HG02943 (cell line): ENCODE results near the gene SLC27A2.

Source experiments
- ATAC-seq: cut with Tn5 transposase; IDR thresholded peaks from one replicate; pipeline ENCODE4 v1.9.1; 2021; ENCODE audit warnings: mild to moderate bottlenecking, low read depth, moderate library complexity; ENCODE audit not compliant: unreplicated experiment

SLC27A2 gene

DNA sequence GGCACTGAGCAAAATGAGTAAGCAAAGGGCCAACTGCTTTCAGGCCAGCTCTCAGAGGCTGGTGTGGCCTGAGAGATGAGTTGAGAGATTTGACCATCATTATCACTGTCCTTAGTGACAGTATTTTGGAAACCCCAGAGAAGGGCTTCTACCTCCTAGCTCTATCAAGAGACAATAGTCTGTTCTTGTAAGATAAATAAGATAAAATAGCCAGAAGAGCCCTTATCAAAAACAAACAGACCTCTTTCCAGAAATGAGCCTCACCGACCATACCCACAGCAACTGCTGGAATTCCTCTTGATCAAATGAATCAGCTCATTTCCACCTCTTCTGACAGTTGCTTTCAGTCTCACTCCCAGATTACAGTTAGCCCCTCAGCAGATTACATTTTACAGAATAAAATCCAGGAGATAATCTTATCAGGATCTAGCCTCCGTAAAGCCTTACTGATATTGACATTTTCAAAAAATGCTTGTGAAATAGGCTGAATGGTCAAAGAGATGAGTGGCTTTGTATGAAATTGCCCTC is 79.0 kb downstream of the SLC27A2 start:
- no peak for ATAC-seq

DNA sequence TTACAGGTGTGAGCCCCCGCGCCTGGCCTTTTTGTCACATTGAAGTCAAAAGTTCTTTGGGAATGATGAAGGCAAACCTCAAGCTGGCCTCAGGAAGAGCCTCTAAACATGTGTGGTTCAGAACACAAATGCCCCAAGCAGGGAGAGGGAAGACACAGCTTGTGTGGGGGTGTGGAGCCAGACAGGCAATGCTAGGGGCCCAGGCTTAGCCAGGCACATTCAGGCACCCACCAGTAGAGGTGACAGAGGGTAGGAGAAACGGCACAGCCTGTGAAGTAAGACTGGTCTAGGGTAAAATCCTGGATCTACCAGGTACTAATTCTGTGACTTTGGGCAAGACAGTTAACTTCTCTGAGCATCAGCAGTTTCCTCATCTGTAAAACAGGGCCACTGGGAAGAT is 80.0 kb downstream of the SLC27A2 start:
- no peak for ATAC-seq

- no peak for ATAC-seq
Measured at GRCh38 chr15:50262533-50262932, 80.5 kb downstream of the SLC27A2 start.

- no peak for ATAC-seq
Measured at GRCh38 chr15:50265620-50266019, 83.6 kb downstream of the SLC27A2 start, which contains the start of gene HDC. Gene HDC, minus strand, starts transcription at chr15:50265726. Its CDS starts 103 bp downstream, at chr15:50265623.

- no peak for ATAC-seq
Measured at GRCh38 chr15:50267577-50267976, 85.6 kb downstream of the SLC27A2 start.

GRCh38 chr15:50275091-50275490 is 93.1 kb downstream of the SLC27A2 start:
- no peak for ATAC-seq

DNA sequence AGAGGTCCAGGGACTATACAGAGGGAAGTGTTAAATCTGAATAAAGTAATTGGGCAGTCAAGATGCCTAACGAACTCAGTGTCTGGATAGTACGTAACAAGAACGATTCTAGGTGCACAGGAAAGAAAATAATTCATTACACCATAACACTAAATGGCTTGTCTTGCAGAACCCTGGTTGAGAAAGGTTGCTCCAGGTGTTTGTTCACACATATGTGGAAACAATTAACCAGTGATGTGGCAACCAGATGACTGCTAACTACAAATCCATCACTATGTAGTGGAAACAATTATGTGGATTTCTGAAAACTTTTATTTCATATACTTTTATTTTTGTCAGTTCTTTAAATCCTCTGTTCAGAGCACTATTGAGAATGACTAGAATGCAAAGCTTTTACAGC is 93.9 kb downstream of the SLC27A2 start:
- no peak for ATAC-seq

DNA sequence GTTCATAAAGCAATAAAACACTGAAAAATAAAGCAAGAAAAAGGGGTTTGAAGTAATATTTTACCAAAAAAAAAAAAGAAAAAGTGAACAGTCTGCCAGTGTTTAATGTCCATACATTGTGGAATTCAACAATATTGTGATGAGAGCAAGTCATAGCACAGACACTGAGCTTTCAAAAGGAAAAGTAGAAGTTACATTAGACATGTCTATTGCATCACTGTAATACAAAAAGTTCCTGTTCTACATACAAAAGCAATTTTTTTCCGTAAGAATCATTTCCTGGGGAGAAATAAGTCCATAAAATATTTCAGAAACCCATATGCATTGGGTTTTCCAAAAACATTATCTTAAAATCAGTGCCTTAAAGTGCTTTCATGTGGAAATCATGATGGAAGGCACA is 95.4 kb downstream of the SLC27A2 start:
- ATAC-seq, result no peak

DNA sequence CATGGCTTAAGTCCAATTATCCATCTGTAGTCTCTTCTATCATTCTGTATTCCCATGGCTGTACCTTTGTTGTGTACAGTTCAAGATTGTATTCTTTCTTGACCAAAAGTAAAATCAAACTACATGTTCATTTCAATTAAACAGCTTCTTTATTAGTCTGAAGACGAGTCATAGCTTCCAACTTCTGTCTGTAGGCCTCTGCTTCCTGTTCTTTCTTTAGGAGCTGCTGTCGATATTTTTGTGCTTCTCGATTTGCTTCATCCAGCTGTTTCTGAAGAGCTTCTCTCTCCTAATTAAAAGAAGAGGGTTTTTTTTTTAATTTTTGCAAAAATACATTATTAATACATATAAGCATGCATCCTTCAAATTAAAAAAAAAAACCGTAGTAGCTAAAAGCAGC is 96.5 kb downstream of the SLC27A2 start:
- ATAC-seq, result no peak

GRCh38 chr15:50280271-50280670 is 98.3 kb downstream of the SLC27A2 start:
- no peak for ATAC-seq

- no peak for ATAC-seq
Measured at GRCh38 chr15:50281427-50281826, 99.4 kb downstream of the SLC27A2 start.
